Trophoblast cell (in vitro differentiated cells and primary cell): ENCODE results near the gene UNC13A. TPM values are rescaled to one million over a fixed set of nuclear protein-coding genes. Genes with fewer than 3 reads are reported as not detected.

Experiments
- DNase-seq, 2 donors: peaks; one replicate each; pipeline ENCODE4 v3.0.0-alpha.2; 2016
- H2AFZ ChIP-seq: 2 replicates; pipeline ENCODE4 v1.6.1; 2013; ENCODE audit warnings: low read length, moderate library complexity, mild to moderate bottlenecking; ENCODE audit not compliant: insufficient read depth, poor library complexity
- H2AK5ac ChIP-seq: 2 replicates; pipeline ENCODE4 v1.6.1; 2013; ENCODE audit warnings: mild to moderate bottlenecking, low read length
- H2BK120ac ChIP-seq: 2 replicates; pipeline ENCODE4 v1.6.1; 2013; ENCODE audit warnings: low read length, mild to moderate bottlenecking, moderate library complexity; ENCODE audit not compliant: insufficient read depth, poor library complexity
- H2BK12ac ChIP-seq: 2 replicates; pipeline ENCODE4 v1.6.1; 2013; ENCODE audit warnings: mild to moderate bottlenecking, low read length, moderate library complexity
- H2BK5ac ChIP-seq: 2 replicates; pipeline ENCODE4 v1.6.1; 2013; ENCODE audit warnings: low read length, low read depth, moderate library complexity, mild to moderate bottlenecking; ENCODE audit not compliant: poor library complexity
- H3K14ac ChIP-seq: 2 replicates; pipeline ENCODE4 v1.6.1; 2013; ENCODE audit warnings: mild to moderate bottlenecking, low read length
- H3K18ac ChIP-seq: 2 replicates; pipeline ENCODE4 v1.6.1; 2013; ENCODE audit warnings: mild to moderate bottlenecking, low read length
- H3K23ac ChIP-seq: 2 replicates; pipeline ENCODE4 v1.6.1; 2013; ENCODE audit warnings: low read length
- H3K27ac ChIP-seq: 2 replicates; pipeline ENCODE4 v1.5.1; 2013; ENCODE audit warnings: low read depth, mild to moderate bottlenecking, inconsistent platforms, low read length, moderate library complexity
- H3K27me3 ChIP-seq: 2 replicates; pipeline ENCODE4 v1.6.1; 2013; ENCODE audit warnings: inconsistent platforms, mild to moderate bottlenecking, low read length, moderate library complexity; ENCODE audit not compliant: insufficient read depth
- H3K36me3 ChIP-seq, 2 experiments: 1 replicate in 1 of 2; 2 replicates in 1 of 2; pipeline ENCODE4 v1.6.1; 2013; ENCODE audit warnings: low read length in 2 of 2, mild to moderate bottlenecking in 2 of 2, moderate library complexity in 1 of 2; ENCODE audit not compliant: insufficient read depth in 2 of 2, control insufficient read depth in 1 of 2
- H3K4ac ChIP-seq: 2 replicates; pipeline ENCODE4 v1.6.1; 2013; ENCODE audit warnings: low read depth, mild to moderate bottlenecking, low read length, moderate library complexity
- H3K4me1 ChIP-seq, 2 experiments: 1 replicate in 1 of 2; 2 replicates in 1 of 2; pipeline ENCODE4 v1.6.1; 2013; ENCODE audit warnings: low read length in 2 of 2, mild to moderate bottlenecking in 2 of 2, moderate library complexity in 1 of 2; ENCODE audit not compliant: insufficient read depth in 2 of 2, control insufficient read depth in 1 of 2
- H3K4me2 ChIP-seq: 2 replicates; pipeline ENCODE4 v1.6.1; 2013; ENCODE audit warnings: inconsistent platforms, mild to moderate bottlenecking, low read length, moderate library complexity
- H3K4me3 ChIP-seq: 2 replicates; pipeline ENCODE4 v1.5.1; 2013; ENCODE audit warnings: mild to moderate bottlenecking, low read depth, low read length, inconsistent platforms
- H3K79me1 ChIP-seq: one replicate; pipeline ENCODE4 v1.6.1; 2013; ENCODE audit warnings: low read length
- H3K79me2 ChIP-seq: 2 replicates; pipeline ENCODE4 v1.6.1; 2013; ENCODE audit warnings: low read length, mild to moderate bottlenecking; ENCODE audit not compliant: control insufficient read depth, insufficient read depth, poor library complexity
- H3K9ac ChIP-seq: 2 replicates; pipeline ENCODE4 v1.6.1; 2013; ENCODE audit warnings: mild to moderate bottlenecking, low read length
- H3K9me3 ChIP-seq: 2 replicates; pipeline ENCODE4 v1.6.1; 2013; ENCODE audit warnings: low read depth, mild to moderate bottlenecking, control low read depth, inconsistent platforms, low read length; ENCODE audit not compliant: insufficient read depth
- H4K12ac ChIP-seq: 2 replicates; pipeline ENCODE4 v1.6.1; 2013; ENCODE audit warnings: low read depth, mild to moderate bottlenecking, low read length, moderate library complexity
- H4K8ac ChIP-seq: 2 replicates; pipeline ENCODE4 v1.6.1; 2013; ENCODE audit warnings: low read depth, mild to moderate bottlenecking, low read length, moderate library complexity
- H4K91ac ChIP-seq: one replicate; pipeline ENCODE4 v1.6.1; 2013; ENCODE audit warnings: low read depth, mild to moderate bottlenecking, low read length, moderate library complexity
- WGBS: extraction: QIAGEN DNeasy Blood & Tissue Kit; methylation state at CpG from one replicate; pipeline ENCODE4 v1.1.7; 2013; ENCODE audit warnings: missing lambda C conversion rate; ENCODE audit not compliant: insufficient read length, insufficient coverage; ENCODE audit errors: extremely low coverage; 5-methylcytosine and 5-hydroxymethylcytosine counted together
- polyA plus RNA-seq: library from polyadenylated mRNA; stranded (reverse); fragments of 200-250 nt; gene quantifications from 2 replicates; pipeline ENCODE4 v1.2.3, GENCODE V29; 2013

Gene UNC13A
- 0.01 and 0.03 TPM in 2 replicates for polyA plus RNA-seq

DNA sequence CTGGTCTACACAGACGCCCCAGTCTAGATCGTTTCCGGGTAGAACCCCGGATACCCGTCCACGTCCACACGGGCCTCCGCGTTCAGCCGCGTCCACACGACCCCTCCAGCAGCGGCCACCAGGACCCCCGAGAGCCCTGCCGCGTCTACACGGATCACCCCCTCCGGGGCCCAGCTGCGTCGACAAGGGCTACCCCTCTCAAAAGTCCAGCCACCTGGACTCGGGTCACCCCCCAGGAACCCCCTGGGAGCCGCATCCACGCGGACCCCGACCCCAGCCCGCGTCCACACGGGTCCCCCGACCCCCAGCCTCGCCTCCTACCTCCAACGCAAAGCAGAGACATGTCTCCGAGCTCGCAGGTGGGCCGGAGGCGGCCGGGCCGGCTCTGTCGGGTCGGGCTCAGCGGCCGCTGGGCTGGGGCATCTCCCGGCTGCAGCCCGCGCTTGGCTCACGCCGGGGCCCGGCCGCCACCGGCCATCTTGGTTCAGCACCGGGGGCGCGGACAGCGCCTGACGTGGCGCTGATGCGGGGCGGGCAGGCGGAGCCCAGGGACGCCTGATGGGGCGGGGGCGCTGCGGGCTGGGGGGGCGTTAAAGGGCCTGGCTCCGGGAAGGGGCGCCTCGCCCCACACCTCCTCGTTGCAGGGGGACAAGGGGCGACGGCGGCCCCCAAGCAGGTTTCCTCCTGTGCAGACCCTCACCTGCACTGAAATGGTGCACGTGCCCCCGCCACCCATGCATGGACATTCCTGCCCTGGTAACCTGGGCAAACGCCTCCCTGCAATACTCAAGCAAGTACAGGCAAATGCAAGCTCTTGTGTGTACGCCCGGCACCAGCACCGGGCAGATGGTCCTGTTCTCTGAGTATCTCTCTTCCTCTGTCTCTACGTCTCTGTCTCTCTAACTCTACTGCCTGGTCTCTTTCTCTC, at the start of gene UNC13A:
Gene UNC13A, minus strand, starts transcription at position 498 of the 928 bp plus-strand sequence. Its CDS starts 155 bp downstream, at position 343.
- Histone ChIP-seq H2BK120ac (no peak within 1 kb of the TSS), H3K4me3 (peak within 1 kb of the TSS; percentile 58), H3K23ac (no peak within 1 kb of the TSS), H2AK5ac (no peak within 1 kb of the TSS), H3K9ac (no peak within 1 kb of the TSS), H3K18ac (no peak within 1 kb of the TSS), H3K36me3 (no peaks in the 10 kb centered on the region), H3K4me1 (peaks cover 3 to 5% of the 10 kb centered on the region in 2 experiments), H3K79me1 (no peaks in the 10 kb centered on the region), H3K27me3 (peaks cover 18% of the 10 kb centered on the region), H4K91ac (no peak within 1 kb of the TSS), H4K12ac (no peak within 1 kb of the TSS), H3K4ac (no peak within 1 kb of the TSS), H2BK12ac (no peak within 1 kb of the TSS), H2AFZ (no peak within 1 kb of the TSS), H3K4me2 (peak within 1 kb of the TSS; percentile 56), H3K27ac (no peak within 1 kb of the TSS), H3K79me2 (no peaks in the 10 kb centered on the region), H4K8ac (no peak within 1 kb of the TSS), H3K14ac (no peak within 1 kb of the TSS), H3K9me3 (no peaks in the 10 kb centered on the region), H2BK5ac (no peak within 1 kb of the TSS)
- DNase-seq: peak; percentile 7 to 65
- no CpG with 5 or more reads among the region's 77 CpGs for WGBS

- no peak overlapping the region for H3K4me3 ChIP-seq
- no peak overlapping the region for H3K27ac ChIP-seq
- no peak overlapping the region for H3K18ac ChIP-seq
- no peak overlapping the region for H2BK5ac ChIP-seq
- H2BK120ac ChIP-seq: no peak overlapping the region
- no peak overlapping the region for H3K4ac ChIP-seq
- peaks cover 0 to 2% of the 10 kb centered on the region in 2 experiments for H3K4me1 ChIP-seq
- H3K27me3 ChIP-seq: no peaks in the 10 kb centered on the region
- H4K91ac ChIP-seq: no peak overlapping the region
- WGBS: no CpG with 5 or more reads among the region's 7 CpGs
- no peak overlapping the region for H3K23ac ChIP-seq
- peaks cover 28 to 30% of the 10 kb centered on the region in 2 experiments for H3K36me3 ChIP-seq
- H3K4me2 ChIP-seq: no peak overlapping the region
- no peak overlapping the region for H3K9ac ChIP-seq
- H4K8ac ChIP-seq: no peak overlapping the region
- no peaks in the 10 kb centered on the region for H3K79me1 ChIP-seq
- peak in 1 of 2 donors; percentile 17 for DNase-seq
- H3K9me3 ChIP-seq: peaks cover 6% of the 10 kb centered on the region
- H2BK12ac ChIP-seq: no peak overlapping the region
- no peak overlapping the region for H2AK5ac ChIP-seq
- no peaks in the 10 kb centered on the region for H3K79me2 ChIP-seq
- no peak overlapping the region for H2AFZ ChIP-seq
- H3K14ac ChIP-seq: no peak overlapping the region
- H4K12ac ChIP-seq: no peak overlapping the region
Measured at GRCh38 chr19:17737690-17738153, 49.6 kb upstream of the UNC13A start.

- no peak overlapping the region for H2AFZ ChIP-seq
- H4K91ac ChIP-seq: no peak overlapping the region
- no peak overlapping the region for H4K8ac ChIP-seq
- no peak overlapping the region for H2BK5ac ChIP-seq
- H3K23ac ChIP-seq: no peak overlapping the region
- no peaks in the 10 kb centered on the region for H3K9me3 ChIP-seq
- H3K14ac ChIP-seq: no peak overlapping the region
- H3K4me3 ChIP-seq: no peak overlapping the region
- H3K9ac ChIP-seq: peak overlapping the region; percentile 15
- H3K27me3 ChIP-seq: no peaks in the 10 kb centered on the region
- no CpG with 5 or more reads among the region's 5 CpGs for WGBS
- H3K27ac ChIP-seq: no peak overlapping the region
- H2BK120ac ChIP-seq: no peak overlapping the region
- no peak overlapping the region for H3K4me2 ChIP-seq
- no peak overlapping the region for H2AK5ac ChIP-seq
- H3K18ac ChIP-seq: no peak overlapping the region
- no peak overlapping the region for H2BK12ac ChIP-seq
- no peak overlapping the region for H3K4ac ChIP-seq
- peaks cover 37 to 41% of the 10 kb centered on the region in 2 experiments for H3K36me3 ChIP-seq
- DNase-seq: no peak
- H3K79me2 ChIP-seq: no peaks in the 10 kb centered on the region
- no peak overlapping the region for H4K12ac ChIP-seq
- peaks cover 0 to 2% of the 10 kb centered on the region in 2 experiments for H3K4me1 ChIP-seq
- no peaks in the 10 kb centered on the region for H3K79me1 ChIP-seq
Measured at GRCh38 chr19:17735410-17735809, 47.3 kb upstream of the UNC13A start.

GRCh38 chr19:17734146-17734545, 46.0 kb upstream of the UNC13A start:
- H3K4me1 ChIP-seq: peaks cover 0 to 2% of the 10 kb centered on the region in 2 experiments
- H3K18ac ChIP-seq: no peak overlapping the region
- H3K4me2 ChIP-seq: no peak overlapping the region
- H2BK120ac ChIP-seq: no peak overlapping the region
- WGBS: no CpG with 5 or more reads among the region's 16 CpGs
- no peak overlapping the region for H4K8ac ChIP-seq
- no peak overlapping the region for H4K91ac ChIP-seq
- H2AFZ ChIP-seq: no peak overlapping the region
- no peak overlapping the region for H3K23ac ChIP-seq
- peaks cover 48 to 49% of the 10 kb centered on the region in 2 experiments for H3K36me3 ChIP-seq
- H3K79me2 ChIP-seq: no peaks in the 10 kb centered on the region
- no peak overlapping the region for H4K12ac ChIP-seq
- no peak overlapping the region for H2AK5ac ChIP-seq
- H3K9me3 ChIP-seq: no peaks in the 10 kb centered on the region
- no peak overlapping the region for H3K27ac ChIP-seq
- no peaks in the 10 kb centered on the region for H3K27me3 ChIP-seq
- H3K79me1 ChIP-seq: no peaks in the 10 kb centered on the region
- no peak overlapping the region for H3K14ac ChIP-seq
- no peak overlapping the region for H3K9ac ChIP-seq
- H2BK5ac ChIP-seq: no peak overlapping the region
- no peak for DNase-seq
- H3K4ac ChIP-seq: no peak overlapping the region
- no peak overlapping the region for H3K4me3 ChIP-seq
- no peak overlapping the region for H2BK12ac ChIP-seq
